AG20443 (cell line): ENCODE data around the gene KIF19.
"Not testable (repeated sequence)": the region's sequence is repeated elsewhere in the genome, so short reads cannot be mapped to it uniquely, and the experiment has no call there.

ENCODE experiments used
- DNase-seq: peaks from one replicate; pipeline ENCODE4 v3.0.0; 2012; ENCODE audit warnings: low spot score, mixed read lengths

The KIF19 gene

GRCh38 chr17:74389937-74390679 lies 64.1 kb downstream of the KIF19 start:
- DNase-seq, result no peak

DNA sequence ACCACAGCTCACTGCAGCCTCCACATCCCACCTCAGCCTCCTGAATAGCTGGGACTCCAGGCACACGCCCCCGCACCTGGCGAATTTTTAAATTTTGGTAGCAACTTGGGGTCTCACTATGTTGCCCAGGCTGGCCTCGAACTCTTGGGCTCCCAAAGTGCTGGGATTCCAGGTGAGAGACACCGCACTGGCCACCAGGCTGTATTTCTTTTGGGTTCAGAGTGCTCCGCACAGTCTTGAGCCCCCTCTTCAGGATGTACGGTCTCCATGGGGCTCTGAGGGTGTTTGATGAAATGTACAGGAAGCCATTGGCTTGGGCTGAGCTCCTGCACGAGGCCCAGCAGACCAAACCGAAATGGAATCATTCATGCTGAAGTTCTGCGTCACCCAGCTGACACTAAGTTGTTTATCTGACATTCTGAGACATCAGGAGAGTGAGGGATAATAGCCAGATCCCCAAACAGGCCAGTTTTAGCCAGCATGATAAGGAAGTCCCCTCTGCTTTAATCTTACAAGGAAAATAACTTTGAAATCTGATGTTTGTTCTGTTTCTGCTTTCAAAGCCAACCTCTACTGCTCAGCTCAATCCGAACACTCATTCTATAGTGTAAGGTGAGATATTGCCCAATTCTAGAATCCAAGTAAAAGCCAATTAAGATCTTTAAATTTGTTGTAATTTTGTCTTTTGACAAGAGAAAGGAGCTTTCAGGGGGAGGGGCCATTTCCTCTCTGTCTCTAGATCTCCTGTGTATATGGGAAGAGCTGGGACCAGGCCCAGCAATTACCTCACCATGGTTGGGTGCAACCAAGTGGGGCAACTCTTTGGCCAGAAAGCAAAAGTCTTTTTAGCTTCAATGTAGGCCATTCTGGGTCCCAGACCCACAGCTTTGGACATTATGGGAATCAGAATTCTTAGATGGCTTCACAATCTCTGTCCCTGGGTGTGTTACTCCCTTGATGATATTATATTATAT lies 64.9 kb downstream of the KIF19 start:
- no peak for DNase-seq

DNA sequence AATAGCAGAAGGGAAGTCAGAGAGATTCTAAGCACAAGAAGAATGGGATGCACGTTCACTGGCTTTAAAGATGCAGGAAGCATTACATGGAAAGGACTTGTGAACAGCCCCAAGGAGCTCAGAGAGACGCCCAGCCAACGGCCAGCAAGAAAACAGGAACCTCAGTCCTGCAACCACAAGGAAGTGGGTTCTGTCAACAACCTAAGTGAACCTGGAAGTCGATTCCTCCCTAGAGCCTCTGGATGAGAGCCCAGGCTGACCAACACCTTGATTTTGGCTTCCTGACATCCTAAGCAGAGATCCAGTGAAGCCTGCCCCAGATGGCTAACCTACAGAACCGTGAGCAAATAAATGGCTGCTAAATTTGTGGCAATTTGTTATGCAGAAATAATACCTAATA lies 65.7 kb downstream of the KIF19 start:
- DNase-seq, result no peak

DNA sequence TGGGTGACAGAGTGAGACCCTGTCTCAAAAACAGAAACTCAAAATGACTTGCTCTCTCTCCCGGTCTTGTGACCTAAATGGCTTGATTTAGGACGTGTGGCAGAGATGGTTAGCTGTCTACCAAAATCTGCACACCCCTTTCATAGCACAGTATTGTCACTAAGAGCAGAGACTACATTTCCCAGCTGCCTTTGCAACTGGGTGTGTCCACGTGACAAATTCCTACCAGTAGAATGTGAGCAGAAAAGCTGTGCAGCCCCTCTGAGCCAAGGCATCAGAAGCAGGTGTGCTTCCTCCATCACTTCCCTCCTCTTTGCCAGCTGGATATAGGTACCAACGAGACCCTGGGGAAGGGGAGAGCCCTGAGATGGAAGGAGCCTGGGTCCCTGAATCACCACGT lies 66.8 kb downstream of the KIF19 start:
- DNase-seq, result no peak

DNA sequence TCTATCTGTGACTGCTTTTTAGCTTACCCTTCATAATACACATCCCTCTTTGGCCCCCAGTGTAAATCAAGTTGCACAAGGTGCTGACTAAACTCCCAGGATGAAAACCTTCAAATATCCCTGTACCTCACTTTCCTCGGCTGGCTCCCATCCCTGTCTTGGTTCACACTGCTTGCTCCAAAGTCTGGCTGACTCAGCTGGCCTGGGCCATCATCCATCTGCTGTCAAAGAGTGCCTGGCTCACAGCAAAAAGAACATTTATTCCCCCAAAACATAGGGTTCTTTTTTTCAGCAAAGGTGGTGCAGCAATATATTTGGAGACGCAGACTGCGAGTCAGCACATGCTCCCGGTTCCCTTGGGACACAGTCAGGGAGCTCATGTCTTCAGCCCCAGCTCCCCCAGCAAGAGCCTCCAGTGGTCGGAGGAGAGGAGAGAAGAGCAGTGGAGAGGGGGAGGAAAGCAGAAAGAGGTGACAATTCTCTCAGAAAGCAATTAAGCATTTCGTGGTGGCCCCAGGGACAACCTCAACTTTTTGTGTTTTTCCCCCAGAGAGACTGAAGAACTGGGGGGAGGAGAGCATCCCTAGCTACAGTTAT lies 67.4 kb downstream of the KIF19 start:
- DNase-seq, result no peak

- DNase-seq, result no peak
These were observed 68.4 kb downstream of the KIF19 start for GRCh38 chr17:74394275-74394950.

DNA sequence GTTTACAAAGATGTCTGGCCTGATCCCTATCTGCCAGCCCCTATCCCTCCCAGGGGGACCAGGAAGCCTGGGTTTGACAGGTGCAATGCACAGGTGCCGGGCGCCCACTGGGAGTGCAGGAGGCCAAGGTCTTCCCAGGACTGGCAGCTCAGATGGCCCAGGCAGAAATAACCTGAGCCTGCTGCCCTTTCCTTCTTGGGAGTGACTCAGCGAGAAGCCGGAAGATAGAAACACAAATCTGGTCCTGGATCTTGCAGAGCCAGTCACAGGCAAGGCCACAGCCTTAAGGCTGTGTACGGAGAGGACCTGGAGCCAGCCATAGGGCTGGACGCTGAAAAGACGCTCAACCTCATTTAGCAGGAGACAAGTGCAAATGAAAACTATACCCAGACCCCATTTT lies 69.0 kb downstream of the KIF19 start:
- no peak for DNase-seq

DNA sequence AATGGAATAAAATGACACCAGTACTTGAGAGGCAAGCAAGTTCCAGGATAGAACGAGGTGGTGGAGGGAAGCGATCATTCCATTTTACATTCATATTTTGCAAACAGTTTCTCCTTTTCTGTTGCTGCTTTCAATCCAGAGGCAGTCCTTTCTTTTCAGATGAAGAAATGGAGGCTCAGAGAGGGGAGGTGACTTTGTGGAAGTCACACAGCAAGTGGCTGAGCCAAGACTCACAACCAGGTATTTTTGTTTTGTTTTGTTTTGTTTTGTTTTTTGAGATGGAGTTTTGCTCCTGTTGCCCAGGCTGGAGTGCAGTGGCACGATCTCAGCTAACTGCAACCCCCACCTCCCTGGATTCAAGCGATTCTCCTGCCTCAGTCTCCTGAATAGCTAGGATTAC lies 70.5 kb downstream of the KIF19 start:
- DNase-seq, result no peak

DNA sequence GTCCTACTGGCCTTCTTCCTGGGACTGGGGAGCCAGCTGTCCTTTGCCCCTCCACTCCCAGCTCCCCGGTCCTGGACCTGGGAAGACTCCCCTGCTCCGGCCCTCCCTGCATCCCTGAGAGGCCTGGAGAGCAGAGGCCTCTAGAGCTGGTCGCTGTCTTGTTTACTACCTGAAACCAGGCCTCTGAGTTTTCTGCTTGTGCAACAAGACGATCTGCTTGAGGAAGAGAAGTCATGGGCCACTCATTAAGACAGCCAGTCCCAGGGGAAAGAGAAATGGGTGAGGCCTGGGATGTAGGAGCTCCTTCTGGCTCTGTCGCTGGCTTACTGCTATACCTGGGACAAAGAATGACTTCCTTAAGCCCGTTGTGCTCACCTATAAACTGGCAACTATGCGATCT lies 76.0 kb downstream of the KIF19 start:
- DNase-seq, result no peak

DNA sequence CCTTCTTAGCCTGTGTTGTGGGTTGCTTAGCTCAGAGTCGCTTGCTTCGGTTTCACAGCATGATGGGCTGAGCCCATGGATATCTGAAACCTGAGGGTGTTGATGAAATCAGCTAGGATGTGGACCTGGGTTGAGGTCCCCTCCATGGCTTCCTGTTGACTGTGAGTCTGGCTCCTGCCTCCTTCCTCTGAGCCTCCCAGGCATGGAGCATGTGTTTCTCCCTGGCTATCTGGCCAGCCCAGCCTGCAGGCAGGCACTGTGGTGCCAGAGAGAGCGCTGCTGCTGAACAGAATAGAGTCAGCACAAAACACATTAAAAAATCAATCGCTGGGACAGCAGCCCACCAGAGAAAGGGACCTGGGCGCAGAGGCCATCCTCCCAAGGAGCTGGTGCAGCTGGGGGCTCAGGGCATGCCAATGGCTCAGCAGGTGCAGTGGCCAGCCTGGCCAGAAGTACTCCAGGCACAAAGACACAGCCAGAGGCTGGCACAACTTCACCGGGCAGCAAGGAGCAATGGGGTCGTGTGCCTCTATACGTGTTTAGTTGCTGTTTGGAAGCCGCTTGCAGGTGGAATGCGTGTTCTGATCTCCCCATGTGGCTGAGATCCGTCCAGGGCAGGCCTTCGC lies 77.6 kb downstream of the KIF19 start:
- no peak for DNase-seq

DNA sequence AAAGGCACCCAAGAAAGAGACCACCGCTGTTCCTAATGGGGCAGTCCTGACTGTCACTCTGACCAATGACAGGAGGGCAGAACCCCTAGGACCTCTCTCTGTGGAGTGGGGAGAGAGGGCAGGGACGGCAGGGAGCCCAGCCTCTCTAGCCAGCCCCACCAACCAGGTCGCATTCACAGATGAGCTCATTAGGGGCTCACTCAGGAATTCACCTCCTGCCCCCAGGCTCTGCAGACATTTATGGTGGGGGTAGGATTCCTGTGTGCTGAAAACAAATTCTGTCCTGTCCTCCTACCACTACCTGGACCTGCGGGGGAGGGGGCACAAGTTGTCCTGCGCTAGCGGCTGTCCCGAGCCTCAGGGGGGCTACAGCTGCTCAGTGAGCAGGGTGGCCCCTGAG lies 78.2 kb downstream of the KIF19 start:
- no peak for DNase-seq

GRCh38 chr17:74404789-74405188 lies 78.8 kb downstream of the KIF19 start:
- no peak for DNase-seq

DNA sequence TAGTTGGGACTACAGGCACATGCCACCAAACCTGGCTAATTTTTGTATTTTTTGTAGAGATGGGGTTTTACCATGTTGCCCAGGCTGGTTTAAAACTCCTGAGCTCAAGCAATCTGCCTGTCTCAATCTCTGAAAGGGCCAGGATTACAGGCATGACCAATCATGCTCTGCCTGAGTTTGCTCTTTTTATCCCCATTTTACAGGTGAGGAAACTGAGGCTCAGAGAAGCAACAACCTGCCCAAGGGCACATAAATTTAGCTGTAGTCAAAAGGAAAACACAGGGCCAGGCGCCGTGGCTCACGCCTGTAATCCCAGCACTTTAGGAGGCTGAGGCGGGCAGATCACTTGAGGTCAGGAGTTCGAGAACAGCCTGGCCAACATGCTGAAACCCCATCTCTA lies 79.3 kb downstream of the KIF19 start:
- not testable (repeated sequence) for DNase-seq
